ENCODE measurements around the gene HINT2. TPM values are rescaled to one million over a fixed set of nuclear protein-coding genes. Genes with fewer than 3 reads are reported as not detected.

HINT2 gene
- total and polyA plus RNA-seq, 7 donors: 36.5 to 64.7 (median 43.8) TPM

DNA sequence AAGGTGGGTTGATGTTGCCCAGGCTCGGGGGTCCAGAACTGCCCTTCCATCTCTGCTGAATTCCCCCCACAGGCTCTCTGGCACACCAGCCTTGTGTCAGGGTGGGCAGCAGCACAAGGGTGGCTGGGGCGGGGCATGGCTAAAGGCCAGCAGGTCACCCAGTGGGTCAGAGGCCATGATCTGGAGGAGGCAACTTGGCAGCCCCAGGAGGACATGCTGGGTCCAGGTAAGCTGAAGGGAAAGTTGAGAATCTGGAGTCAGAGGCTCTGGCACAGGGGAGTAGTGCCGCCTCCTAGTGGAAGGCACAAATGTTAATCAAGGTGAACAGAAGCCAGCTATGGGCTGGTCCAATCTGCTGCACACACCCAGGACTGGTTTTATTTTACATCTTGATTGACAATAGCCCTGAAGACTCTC is 20.4 kb upstream of the HINT2 start:
- Histone ChIP-seq H3K4me3 (no peak overlapping the region), H3K27me3 (ENCODE audit: insufficient read depth in 3 of 3, low read length in 2 of 3) (no peaks in the 10 kb centered on the region), H3K4me1 (peaks cover 51% of the 10 kb centered on the region), H3K9me3 (no peaks in the 10 kb centered on the region), H3K27ac (peak overlapping the region; percentile 58), H3K36me3 (ENCODE audit: insufficient read depth in 1 of 2, low read depth in 1 of 2) (no peaks in the 10 kb centered on the region)
- 77 to 97% (median 79%) methylated on average over 3 of the region's 3 CpGs for WGBS, 3 donors
- ATAC-seq (peak; percentile 55 to 65 (median 62)), DNase-seq (no peak)
- TF ChIP-seq, protein P1, sequence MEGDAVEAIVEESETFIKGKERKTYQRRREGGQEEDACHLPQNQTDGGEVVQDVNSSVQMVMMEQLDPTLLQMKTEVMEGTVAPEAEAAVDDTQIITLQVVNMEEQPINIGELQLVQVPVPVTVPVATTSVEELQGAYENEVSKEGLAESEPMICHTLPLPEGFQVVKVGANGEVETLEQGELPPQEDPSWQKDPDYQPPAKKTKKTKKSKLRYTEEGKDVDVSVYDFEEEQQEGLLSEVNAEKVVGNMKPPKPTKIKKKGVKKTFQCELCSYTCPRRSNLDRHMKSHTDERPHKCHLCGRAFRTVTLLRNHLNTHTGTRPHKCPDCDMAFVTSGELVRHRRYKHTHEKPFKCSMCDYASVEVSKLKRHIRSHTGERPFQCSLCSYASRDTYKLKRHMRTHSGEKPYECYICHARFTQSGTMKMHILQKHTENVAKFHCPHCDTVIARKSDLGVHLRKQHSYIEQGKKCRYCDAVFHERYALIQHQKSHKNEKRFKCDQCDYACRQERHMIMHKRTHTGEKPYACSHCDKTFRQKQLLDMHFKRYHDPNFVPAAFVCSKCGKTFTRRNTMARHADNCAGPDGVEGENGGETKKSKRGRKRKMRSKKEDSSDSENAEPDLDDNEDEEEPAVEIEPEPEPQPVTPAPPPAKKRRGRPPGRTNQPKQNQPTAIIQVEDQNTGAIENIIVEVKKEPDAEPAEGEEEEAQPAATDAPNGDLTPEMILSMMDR (IDR thresholded peaks at IDR 0.05): peak; percentile 28
- intact Hi-C loops (cut with DNase I): no loop called here

DNA sequence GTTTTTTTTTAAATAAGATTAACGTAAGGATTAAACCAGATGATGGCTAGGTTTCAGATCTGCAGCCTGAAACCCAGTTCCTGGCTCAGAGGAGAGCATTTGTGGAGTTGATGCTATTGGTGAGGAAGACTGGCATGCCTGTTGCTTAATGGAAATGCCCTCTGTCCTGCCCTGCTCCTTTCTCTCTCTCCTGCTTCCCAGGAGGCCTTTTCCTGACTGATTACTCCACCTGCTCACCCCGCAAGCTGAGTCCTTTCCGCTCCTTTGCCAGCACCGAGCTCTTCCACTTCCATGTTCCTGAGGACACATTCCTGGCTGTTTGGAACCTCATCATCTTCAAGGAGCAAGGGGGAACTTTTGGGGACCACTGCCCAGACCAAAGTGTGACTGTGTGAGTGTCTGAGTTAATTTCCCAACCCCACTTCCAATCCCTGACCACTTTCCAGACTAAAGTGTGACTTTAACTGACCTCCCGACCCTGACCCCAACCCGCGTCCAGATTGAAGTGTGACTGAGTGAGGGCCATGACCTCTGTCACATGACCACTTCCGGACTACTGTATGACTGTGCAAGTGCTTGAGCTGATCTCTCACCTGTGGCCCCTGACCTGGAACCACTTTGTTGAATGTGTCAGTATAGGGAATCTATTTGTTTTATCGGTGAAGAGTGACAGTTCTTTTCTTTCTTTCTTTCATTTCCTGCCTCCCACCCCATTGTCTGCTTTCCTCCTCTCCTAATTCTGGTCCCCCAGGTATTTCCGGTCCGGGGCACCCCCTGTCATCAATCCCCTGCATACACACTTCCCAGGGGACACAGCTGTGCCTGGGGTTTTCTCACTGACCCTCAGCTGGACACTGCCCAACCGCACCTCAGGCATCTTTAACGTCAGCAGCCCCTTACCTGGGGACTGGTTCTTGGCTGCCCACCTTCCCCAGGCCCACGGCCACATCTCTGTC is 19.7 kb upstream of the HINT2 start:
- ATAC-seq: peak; percentile 29 to 60 (median 48)
- Histone ChIP-seq H3K27ac (peak overlapping the region; percentile 58), H3K36me3 (ENCODE audit: insufficient read depth in 1 of 2, low read depth in 1 of 2) (no peaks in the 10 kb centered on the region), H3K9me3 (no peaks in the 10 kb centered on the region), H3K27me3 (ENCODE audit: insufficient read depth in 3 of 3, low read length in 2 of 3) (no peaks in the 10 kb centered on the region), H3K4me3 (no peak overlapping the region), H3K4me1 (peaks cover 57% of the 10 kb centered on the region)
- WGBS, 3 donors: 63 to 65% (median 64%) methylated on average over 14 of the region's 14 CpGs
- TF ChIP-seq, protein P1 (IDR thresholded peaks at IDR 0.05): no peak
- no peak for DNase-seq
- intact Hi-C loops (cut with DNase I): no loop called here

DNA sequence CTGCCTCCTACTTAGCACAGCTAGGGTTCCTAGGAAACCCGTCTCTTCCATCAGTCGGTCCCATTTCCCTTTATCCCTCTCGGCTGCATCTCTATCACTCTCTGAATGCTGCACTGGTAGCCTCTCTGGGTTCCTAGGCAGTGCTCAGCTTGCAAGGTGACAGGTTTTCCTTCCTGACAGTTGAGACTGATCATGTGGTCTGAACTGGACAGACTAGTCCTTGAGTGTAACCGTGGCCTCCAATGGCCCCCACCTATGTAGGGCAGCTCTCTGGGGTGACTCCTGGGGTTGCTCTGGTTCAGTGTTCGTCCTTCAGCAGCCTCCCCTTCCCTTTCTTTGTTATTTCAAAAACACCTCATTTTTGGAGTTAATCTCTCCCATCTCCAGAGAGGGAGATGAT is 18.0 kb upstream of the HINT2 start:
- Histone ChIP-seq H3K27me3 (ENCODE audit: insufficient read depth in 3 of 3, low read length in 2 of 3) (no peaks in the 10 kb centered on the region), H3K27ac (peak overlapping the region; percentile 77), H3K4me1 (peaks cover 57% of the 10 kb centered on the region), H3K4me3 (no peak overlapping the region), H3K9me3 (no peaks in the 10 kb centered on the region), H3K36me3 (ENCODE audit: insufficient read depth in 1 of 2, low read depth in 1 of 2) (no peaks in the 10 kb centered on the region)
- DNase-seq (no peak), ATAC-seq (no peak)
- intact Hi-C loops (cut with DNase I): no loop called here
- 58 to 71% (median 68%) methylated on average over 5 of the region's 5 CpGs for WGBS, 3 donors
- TF ChIP-seq, protein P1 (IDR thresholded peaks at IDR 0.05): no peak

DNA sequence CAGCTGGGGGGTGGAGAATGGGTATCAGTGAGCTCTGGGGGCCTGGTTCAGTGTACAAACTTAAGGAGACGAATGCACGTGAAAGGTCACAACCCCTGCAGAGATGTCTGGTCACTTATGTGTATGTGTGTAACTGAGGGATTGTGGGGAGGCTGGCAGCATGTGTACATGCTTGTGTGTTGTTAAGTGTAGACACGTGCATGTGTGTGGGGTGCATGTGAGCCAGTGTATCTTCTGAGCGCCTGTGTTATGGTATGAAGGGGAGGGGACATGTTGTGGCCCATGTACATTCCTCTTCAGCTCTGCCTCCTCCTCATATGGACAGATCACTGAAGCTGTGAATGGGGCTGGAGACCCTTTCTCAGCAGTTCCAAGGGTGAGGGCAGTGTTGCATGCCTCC is 16.2 kb upstream of the HINT2 start:
- Histone ChIP-seq H3K36me3 (ENCODE audit: insufficient read depth in 1 of 2, low read depth in 1 of 2) (no peaks in the 10 kb centered on the region), H3K9me3 (no peaks in the 10 kb centered on the region), H3K4me3 (peak overlapping the region; percentile 91), H3K27ac (no peak overlapping the region), H3K4me1 (peaks cover 58% of the 10 kb centered on the region), H3K27me3 (ENCODE audit: insufficient read depth in 3 of 3, low read length in 2 of 3) (no peaks in the 10 kb centered on the region)
- intact Hi-C loops (cut with DNase I): no loop called here
- DNase-seq (no peak), ATAC-seq (no peak)
- TF ChIP-seq, protein P1 (IDR thresholded peaks at IDR 0.05): no peak
- WGBS, 3 donors: 63 to 69% (median 69%) methylated on average over 4 of the region's 4 CpGs

Data from psoas muscle (tissue), 8 donors.